ENCODE data around the gene FAM237B. TPM values are rescaled to one million over a fixed set of nuclear protein-coding genes. Genes with fewer than 3 reads are reported as not detected.
A peak's percentile ranks its signal among the peaks of the same experiment; 100 is the strongest.

Gene FAM237B
- total and polyA plus RNA-seq, 9 of the 15 experiments (the other 6 are each of a cell fraction or from before 2014, with no cell fraction given) = not detected

DNA sequence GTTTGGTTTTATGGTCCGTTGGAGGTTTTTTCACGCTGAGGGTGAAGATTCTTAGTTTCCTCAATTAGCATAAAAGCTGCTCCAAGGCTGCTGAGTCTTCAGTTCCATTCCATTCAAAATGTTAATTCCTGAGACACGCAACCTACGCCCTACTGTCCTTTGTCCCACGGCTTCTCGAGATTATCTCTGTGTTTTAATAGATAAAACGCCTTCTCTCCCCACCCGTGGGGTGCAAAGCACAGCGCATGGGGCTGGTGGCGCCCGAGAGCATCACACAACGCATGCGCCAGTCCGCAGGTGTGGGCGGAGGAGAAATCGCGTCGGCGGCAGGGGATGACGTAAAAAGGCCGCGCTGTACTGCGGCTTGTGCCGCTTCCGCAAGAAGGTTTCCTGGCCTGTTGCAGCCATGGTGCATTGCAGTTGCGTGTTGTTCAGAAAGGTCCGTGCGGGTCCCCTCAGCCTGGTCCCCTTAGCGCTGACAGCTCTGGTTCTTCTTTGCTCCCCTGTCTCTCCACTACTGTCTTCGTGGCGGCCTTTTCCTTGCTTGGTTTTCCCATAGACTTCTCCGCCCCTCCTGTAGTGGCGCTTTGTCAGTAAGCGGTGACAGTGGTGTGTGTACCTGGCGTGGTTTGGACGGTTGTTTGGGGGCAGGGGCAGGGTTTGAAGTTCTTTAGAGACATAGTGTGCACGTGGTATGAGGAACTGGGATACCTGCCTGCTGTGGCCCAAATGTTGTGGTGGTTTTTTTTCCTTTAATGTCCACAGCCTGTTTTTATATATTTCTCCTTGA, 25.4 kb upstream of the FAM237B start, which contains the start of gene GTPBP10 (continued):
- TF ChIP-seq, protein P1, sequence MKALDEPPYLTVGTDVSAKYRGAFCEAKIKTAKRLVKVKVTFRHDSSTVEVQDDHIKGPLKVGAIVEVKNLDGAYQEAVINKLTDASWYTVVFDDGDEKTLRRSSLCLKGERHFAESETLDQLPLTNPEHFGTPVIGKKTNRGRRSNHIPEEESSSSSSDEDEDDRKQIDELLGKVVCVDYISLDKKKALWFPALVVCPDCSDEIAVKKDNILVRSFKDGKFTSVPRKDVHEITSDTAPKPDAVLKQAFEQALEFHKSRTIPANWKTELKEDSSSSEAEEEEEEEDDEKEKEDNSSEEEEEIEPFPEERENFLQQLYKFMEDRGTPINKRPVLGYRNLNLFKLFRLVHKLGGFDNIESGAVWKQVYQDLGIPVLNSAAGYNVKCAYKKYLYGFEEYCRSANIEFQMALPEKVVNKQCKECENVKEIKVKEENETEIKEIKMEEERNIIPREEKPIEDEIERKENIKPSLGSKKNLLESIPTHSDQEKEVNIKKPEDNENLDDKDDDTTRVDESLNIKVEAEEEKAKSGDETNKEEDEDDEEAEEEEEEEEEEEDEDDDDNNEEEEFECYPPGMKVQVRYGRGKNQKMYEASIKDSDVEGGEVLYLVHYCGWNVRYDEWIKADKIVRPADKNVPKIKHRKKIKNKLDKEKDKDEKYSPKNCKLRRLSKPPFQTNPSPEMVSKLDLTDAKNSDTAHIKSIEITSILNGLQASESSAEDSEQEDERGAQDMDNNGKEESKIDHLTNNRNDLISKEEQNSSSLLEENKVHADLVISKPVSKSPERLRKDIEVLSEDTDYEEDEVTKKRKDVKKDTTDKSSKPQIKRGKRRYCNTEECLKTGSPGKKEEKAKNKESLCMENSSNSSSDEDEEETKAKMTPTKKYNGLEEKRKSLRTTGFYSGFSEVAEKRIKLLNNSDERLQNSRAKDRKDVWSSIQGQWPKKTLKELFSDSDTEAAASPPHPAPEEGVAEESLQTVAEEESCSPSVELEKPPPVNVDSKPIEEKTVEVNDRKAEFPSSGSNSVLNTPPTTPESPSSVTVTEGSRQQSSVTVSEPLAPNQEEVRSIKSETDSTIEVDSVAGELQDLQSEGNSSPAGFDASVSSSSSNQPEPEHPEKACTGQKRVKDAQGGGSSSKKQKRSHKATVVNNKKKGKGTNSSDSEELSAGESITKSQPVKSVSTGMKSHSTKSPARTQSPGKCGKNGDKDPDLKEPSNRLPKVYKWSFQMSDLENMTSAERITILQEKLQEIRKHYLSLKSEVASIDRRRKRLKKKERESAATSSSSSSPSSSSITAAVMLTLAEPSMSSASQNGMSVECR (CRISPR knock-in tag; IDR thresholded peaks at IDR 0.05) = peak; percentile 84
- TF ChIP-seq NR1H2 (CRISPR knock-in tag; IDR thresholded peaks at IDR 0.05) (0 out of 2 replicates have a peak, but pooled peaks have one; percentile 42), HOXB6 (CRISPR knock-in tag; IDR thresholded peaks at IDR 0.05; ENCODE audit: borderline replicate concordance) (no peak), ZKSCAN1 (IDR thresholded peaks at IDR 0.05; ENCODE audit: low read depth, low read length) (peak; percentile 86), ZBTB17 (CRISPR knock-in tag; IDR thresholded peaks at IDR 0.05) (no peak), SLC30A9 (CRISPR knock-in tag; IDR thresholded peaks at IDR 0.05) (no peak), ZNF174 (CRISPR knock-in tag; IDR thresholded peaks at IDR 0.05) (no peak), NR2F6 (CRISPR knock-in tag; IDR thresholded peaks at IDR 0.05) (no peak), C11orf30 (IDR thresholded peaks at IDR 0.05; ENCODE audit: low read depth) (peak; percentile 96), GTF2E2 (tag; IDR thresholded peaks at IDR 0.05) (peak; percentile 53; the same call in 1 of the 2 replicates), CHD4 (IDR thresholded peaks at IDR 0.05; ENCODE audit: insufficient read depth, insufficient replicate concordance, low read depth, low read length, poor library complexity, severe bottlenecking) (peak; percentile 71), KHSRP (IDR thresholded peaks at IDR 0.05) (peak; percentile 85), TBL1XR1 (IDR thresholded peaks at IDR 0.05; ENCODE audit: low read length in 2 of 2) (peak in 1 of 2 experiments; percentile 94; a peak in 2 of 4 replicates), FOXM1 (IDR thresholded peaks at IDR 0.05; ENCODE audit: low read depth) (peak; percentile 70; the same call in 1 of the 2 replicates), FOXM1 (CRISPR knock-in tag; IDR thresholded peaks at IDR 0.05; ENCODE audit: low read depth) (no peak), HNRNPLL (IDR thresholded peaks at IDR 0.05; ENCODE audit: low read depth, low read length, poor library complexity, severe bottlenecking) (peak; percentile 71), PHF20 (IDR thresholded peaks at IDR 0.05; ENCODE audit: partially characterized antibody) (peak; percentile 100), DPF2 (IDR thresholded peaks at IDR 0.05) (peak; percentile 79)
- TF ChIP-seq, protein P2, sequence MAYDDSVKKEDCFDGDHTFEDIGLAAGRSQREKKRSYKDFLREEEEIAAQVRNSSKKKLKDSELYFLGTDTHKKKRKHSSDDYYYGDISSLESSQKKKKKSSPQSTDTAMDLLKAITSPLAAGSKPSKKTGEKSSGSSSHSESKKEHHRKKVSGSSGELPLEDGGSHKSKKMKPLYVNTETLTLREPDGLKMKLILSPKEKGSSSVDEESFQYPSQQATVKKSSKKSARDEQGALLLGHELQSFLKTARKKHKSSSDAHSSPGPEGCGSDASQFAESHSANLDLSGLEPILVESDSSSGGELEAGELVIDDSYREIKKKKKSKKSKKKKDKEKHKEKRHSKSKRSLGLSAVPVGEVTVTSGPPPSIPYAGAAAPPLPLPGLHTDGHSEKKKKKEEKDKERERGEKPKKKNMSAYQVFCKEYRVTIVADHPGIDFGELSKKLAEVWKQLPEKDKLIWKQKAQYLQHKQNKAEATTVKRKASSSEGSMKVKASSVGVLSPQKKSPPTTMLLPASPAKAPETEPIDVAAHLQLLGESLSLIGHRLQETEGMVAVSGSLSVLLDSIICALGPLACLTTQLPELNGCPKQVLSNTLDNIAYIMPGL (CRISPR knock-in tag; IDR thresholded peaks at IDR 0.05) = peak; percentile 82; the same call in 1 of the 2 replicates
- TF ChIP-seq, protein P3, sequence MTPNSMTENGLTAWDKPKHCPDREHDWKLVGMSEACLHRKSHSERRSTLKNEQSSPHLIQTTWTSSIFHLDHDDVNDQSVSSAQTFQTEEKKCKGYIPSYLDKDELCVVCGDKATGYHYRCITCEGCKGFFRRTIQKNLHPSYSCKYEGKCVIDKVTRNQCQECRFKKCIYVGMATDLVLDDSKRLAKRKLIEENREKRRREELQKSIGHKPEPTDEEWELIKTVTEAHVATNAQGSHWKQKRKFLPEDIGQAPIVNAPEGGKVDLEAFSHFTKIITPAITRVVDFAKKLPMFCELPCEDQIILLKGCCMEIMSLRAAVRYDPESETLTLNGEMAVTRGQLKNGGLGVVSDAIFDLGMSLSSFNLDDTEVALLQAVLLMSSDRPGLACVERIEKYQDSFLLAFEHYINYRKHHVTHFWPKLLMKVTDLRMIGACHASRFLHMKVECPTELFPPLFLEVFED (CRISPR knock-in tag; conservative IDR thresholded peaks at IDR 0.05) = peak; percentile 89; the same call in 1 of the 2 replicates
